HL-60/S4 (cell line): ENCODE results near the gene LGR4.

Experiments used
- in situ Hi-C: fragments of 300-500 bp; cut with MboI; formaldehyde crosslinking; loops from 2 replicates; pipeline ENCODE4 v1.14.3; 2022; ENCODE audit warnings: low sequenced_read_pairs

LGR4 gene

DNA sequence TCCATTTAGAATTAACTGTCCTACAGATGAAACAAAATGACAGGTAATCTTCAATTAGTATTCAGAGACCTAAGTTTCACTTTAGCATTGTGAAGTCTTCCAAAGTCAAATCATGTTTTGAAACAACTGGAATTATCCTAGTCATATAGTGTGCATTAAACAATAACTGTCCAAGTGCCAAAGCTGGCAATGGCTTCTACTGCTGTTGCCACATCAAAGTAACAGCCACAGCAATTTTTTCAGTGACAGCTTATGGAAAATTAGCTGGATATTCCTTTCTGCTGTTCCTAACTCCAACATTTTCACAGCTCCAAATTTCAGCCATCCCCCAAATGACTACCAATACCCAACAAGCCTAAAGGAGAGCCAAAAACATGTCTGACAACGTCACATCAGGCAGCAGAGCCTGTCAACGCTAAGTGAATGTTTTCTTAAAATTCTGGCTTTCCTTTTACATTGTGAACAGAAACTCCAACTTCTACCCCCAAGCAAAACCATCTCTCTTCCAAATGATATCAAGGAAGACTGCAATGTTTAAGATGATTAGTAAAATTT, 64.3 kb downstream of the LGR4 start:
- in situ Hi-C loops, result no loop called here

DNA sequence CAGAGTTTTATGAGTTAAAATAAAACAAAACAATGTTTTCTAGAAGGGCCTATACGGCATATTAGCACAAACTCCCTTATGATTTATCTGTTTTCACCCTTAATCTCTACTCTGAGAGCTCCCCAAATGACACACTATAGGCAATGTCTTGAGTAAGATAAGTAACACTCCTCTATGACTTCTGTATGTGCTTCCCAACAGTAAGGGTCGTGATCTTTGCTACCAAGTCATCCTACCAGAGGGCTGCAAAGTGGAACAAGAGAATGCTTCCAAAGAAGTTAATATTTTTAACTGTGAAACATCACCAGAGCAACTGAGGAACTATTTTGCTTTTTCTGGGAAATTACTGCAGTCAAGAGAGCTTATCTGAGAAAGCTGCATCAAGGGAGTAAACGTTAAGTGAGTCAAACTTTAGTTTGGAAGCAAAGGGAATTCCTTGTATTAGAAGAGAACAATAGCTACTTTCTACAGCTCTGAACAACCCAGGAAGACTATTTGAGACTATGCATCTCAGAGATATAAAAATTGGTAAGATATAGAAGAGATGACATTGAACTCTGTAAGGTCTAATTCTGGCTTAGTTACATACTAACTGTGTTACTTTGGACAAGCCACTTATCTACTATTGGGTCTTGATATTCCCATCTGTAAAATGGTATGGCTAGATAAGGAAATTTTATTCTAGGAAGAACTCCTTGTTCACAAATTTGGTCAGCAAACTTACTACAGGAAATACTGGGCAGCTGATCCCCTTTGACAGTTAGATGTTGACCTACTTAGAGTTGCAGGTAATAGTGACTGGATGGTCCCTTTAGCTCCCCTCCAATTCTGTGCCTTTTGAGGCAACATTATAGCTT, 65.9 kb downstream of the LGR4 start:
- in situ Hi-C loops, result no loop called here

DNA sequence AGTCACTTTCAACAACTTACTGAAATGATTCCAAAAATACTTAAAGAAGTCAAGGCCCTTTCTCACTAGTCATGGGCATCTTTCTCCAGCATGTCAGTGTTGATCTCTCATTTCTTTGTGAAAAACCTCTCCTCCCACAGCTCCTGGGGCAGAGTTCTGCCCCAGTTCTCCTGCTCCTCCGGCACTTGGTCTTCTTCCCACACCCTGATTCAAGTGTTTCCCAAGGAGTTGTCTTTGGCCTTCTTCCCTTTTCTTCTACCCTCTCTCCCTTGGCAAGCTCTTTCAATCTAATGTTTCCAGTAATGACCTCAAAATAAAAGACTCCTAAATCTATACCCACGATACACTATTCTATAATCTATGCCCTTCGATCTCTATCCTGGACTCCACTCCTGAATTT, 67.5 kb downstream of the LGR4 start:
- in situ Hi-C loops, result no loop called here

DNA sequence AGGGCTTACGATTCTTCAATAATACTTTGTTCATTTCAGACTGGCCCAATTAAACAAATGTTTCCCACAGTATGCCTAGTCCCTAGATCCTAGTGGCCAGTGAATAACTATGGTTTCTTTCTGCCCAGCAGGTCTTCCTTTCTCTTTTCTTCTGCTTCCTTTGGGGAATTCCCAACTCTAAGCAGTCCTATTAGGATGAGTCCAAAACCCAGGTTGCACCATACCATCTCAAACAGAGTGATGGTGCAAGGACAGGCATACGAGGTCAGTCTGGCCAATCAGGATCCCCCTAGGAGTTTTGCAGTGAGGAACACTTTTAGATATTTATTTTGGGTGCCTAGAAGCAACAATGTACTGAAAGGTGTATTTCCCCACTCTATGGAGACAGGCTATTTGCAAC, 68.2 kb downstream of the LGR4 start:
- in situ Hi-C loops, result no loop called here

DNA sequence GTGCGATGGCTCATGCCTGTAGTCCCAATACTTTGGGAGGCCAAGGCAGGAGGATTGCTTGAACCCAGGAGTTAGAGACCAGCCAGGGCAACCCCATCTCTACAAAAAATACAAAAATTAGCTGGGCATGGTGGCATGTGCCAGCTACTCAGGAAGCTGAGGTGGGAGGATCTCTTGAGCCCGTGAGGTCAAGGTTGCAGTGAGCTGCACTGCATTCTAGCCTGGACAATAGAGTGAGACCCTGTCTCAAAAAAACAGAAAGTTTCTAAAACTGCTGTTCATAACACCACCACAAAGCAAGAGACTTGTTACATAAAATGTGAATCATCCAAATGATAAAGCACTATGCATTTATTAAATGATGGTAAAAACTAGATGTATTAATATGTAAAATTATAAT, 69.4 kb downstream of the LGR4 start:
- in situ Hi-C loops, result no loop called here

DNA sequence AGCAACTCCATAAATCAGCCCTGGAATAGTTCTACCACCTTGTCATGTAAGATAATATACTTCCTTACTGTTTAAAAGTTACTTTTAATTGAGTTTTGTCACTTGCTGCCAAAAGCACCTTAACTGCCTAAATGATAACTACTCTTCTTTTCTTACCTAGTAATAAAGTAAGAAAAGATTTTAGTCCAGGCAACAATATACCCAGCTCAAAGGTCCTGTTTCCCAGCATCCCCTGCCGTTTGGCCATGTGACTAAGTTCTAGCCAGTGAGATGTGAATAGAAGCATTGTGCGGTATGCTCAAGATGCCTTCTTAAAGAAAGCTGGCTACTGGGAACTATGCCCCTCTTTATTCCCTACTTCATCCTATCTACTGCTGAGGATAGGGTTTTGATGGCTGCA, 70.1 kb downstream of the LGR4 start:
- in situ Hi-C loops, result no loop called here

DNA sequence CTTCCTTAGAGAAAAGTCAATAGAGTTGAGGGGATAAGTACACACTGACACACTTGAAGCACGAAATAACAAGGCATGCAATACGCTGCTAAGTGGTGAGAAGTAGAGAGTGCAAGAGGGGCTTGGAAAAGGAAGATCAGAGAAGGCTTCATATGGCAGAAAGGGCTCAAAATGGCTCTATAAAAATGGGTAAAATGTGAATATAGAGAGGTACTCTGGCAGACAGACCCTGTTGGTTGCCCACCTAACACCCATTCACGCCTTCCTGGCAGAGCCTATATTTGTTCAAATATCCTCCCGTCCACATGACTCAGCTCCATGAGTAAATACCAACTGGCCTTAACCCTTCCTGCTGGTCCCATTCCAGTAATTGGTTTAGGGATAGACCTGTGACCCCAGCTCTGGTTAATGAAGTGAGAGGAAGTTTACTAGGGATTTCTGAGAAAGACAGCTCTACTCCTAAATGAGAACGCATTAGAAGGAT, 70.7 kb downstream of the LGR4 start:
- in situ Hi-C loops, result no loop called here

DNA sequence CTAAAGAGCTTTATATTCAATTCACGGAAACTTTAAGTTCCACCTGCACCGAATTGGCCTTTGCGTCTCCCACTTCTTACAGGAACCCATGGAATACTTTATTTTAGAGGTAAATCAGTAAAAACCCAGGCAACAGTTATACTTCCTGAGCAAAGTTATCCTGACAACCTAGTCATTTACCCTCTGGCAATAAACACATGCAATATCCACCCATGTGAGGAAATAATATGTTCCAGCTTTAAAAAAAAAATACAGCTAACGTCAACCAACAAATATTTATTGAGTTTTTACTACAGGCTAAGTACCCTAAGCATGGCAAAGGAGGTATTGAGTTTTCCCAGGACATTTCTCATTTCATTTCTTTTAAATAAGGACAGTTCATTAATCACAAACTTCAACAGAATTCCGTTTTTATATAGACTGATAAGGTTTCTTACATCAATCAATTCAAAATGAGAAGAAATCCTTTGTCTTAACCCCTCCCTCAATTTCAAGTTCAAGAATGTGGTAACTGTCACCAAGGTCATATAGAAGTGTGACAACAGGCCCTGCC, 71.2 kb downstream of the LGR4 start:
- in situ Hi-C loops, result no loop called here

DNA sequence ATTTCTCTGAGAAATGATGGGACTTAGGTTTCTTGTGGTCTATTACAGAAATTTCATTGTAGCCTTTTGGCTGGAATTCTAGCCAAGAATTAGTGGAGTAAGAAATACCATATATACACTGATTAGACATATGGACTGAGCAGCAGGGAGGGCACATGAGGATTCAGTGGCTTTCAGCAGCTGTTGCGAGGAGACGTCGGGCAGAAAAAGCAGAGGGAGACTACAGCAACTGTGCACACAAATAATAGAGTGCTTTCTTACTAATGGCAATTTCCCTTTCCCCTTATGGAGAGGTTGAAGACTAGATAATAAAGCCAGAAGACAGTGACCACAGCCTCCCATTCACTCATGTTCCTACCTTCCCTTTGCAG, 74.2 kb downstream of the LGR4 start:
- in situ Hi-C loops, result no loop called here

DNA sequence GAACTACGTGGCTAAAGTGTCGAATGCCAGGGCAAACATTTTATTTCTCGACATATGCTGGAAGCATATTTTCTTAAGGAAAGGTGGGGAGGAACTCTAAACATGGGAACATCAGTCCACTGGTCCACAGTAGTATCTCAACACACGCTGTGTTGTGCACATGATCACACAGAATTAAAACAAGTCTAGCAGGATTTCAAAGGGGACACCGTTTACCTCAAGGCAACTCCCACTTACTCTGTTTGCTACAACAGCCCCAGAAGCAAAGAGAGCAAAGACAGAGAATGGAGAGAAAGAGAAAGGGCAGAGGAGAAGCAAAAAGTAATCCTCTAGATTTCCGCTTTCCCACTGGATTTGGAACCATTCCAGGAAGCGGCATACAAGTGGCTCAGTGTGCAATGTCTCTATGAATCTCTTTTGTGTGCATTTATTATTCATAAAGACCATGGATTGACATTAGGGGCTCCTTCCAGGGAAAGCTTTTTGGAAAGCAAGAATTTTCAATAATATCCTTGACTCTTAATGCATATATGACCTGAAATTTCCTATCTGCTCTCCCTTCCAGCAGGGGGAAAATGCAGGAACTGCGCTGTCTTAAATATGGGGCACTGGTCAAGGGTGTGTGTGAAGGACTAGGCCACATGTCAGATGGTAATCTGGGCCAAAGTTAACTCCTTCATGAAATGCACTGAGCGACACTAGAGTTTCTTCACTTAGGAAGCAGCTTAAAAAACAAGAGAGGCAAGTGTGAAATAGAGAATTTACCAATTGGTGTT, 74.8 kb downstream of the LGR4 start:
- in situ Hi-C loops, result no loop called here

DNA sequence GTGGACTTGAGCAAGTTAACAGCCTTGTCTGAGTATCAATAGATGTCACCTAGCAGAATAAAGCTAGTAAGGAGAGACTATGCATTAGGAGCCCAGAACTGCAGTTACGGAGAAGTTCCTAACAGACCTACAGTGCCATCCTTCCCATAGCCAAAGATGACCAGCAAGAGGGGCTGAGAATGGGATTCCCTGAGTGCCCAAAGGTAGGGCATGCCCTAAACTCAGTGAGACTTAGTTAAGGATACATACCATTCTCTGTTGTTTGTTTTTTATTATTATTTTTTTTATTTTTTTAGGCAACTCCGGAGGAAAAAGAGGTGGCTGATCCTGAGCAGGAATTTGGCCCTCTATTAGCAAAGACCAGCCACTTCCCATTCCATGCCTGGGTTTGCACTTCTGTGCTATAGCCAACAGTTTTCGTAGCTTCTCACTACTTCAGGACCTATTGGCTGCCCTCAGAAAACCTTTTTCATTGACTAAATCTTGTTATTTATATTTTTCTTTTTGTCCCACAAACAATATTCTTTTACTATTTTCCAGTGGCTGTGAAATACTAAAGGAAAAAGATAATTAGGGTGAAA, 76.2 kb downstream of the LGR4 start:
- in situ Hi-C loops, result no loop called here

DNA sequence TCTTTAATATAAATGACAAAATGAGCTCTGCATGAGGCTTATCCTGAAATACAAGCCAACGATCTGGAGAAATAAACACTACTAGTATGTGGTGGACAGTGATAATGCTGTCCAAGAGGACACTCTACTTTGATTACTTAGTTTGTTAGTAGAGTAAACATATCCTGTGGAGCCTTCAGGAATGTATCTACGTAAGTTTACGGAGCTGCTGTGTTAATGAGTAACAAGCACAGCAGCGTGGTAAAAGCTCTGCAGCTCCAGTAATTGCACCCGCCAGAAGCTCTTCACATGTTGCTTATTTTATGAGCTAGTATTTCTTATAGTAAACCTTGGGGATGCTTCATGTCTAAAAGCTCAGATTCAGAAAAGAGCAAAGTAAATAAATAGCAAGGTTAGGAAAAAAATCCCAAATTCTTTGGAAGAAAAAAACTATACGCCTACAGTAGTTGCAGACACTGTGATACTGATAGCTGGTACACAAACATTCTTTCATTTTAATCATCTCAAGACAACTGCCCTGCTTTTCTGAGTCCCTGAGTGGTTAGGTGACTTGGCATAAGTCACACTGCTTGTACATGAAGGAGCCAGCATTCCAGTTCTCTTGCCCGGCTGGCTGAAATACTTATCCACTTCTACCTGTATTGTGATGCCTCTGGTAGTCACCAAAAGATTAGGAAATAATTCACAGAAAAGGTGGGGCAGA, 76.9 kb downstream of the LGR4 start:
- in situ Hi-C loops, result no loop called here

DNA sequence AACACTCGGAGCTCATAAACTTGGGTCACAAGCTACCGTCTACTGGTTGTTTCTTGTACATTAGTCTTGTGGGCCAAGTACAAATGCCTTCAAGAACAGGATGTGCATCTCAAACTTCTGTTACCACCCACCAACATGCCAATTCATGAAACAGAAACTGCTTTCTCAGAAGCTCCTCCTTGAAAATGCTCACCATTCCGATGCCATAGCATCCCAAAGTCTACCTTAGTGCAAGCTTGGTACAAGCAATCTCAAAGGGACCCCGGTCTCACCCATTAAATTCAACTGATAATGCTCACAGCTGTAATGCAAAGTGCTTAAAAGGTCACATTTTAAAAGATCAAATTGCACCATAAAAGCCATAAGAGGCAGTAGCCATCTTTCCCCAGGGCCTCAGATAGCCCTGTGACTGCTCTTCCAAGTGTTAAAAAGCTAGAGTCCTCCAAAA, 77.8 kb downstream of the LGR4 start:
- in situ Hi-C loops, result no loop called here

DNA sequence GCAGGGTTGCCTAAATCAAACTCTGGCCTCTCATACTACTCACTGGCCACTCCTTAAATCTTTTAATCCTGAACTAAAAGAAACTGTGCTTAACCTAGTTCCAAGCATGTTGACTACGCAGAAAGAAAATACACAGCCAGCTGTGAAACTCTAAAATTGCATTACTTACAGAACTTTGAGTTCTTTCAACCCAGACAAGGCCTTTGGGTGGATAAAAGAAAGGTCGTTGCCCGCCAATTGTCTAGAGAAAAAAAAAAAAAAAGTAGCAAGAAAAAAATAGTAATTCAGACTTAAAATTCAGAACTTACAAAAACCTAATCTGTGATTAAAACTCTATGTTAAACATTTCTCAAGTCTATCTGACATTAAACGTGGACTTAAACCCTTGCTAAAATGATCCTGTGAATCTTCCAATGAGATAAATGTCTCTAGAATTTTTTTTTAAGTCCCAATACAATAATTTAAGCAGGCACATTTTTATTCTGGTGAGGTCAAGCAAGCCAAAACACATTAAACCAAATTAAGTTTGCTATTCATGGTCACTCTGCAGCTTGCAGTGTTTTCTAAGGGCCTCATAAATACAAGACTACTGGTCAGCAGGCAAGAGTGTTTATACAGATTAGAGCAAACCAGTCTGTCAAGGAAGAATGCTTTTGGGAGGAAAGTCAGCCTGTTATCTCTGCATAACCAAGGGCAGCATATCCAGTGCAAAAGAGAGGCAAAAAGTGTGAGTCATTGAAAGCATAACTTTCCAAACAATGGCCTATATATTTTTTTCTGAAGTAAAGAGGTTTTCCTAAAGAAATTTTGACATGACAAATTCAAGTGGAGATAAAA, 80.1 kb downstream of the LGR4 start:
- in situ Hi-C loops, result no loop called here

DNA sequence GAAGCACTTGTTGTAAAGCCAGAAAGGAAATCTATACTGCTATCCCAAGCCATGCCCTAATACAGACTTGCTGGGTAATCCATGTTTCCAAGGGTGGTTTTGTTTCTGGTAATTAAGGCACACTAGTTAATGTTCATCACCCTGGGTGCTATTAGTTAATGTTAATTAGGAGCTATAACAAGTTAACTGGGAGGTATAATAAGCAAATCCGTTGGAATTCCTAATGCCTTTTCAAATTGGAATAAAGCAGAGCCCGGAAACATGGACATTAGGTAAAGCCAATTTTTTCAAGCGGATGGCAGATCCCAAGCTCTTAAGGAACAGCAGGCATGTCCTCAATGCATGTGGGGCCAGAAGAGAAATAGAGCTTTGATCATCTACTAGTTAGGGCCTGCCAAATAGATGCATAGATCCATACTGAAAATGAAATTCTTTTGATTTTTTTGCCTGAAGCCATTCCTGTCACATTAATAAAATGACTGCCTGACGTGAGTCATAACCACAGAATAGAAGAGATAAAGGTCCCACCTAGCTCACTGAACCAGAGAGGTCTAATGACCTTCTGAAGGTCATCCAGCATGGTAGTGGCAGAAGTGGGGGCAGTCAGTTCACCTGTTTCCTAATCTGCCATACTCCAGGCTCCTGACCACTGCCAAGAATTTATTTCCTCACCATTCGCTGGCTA, 81.1 kb downstream of the LGR4 start:
- in situ Hi-C loops, result no loop called here

DNA sequence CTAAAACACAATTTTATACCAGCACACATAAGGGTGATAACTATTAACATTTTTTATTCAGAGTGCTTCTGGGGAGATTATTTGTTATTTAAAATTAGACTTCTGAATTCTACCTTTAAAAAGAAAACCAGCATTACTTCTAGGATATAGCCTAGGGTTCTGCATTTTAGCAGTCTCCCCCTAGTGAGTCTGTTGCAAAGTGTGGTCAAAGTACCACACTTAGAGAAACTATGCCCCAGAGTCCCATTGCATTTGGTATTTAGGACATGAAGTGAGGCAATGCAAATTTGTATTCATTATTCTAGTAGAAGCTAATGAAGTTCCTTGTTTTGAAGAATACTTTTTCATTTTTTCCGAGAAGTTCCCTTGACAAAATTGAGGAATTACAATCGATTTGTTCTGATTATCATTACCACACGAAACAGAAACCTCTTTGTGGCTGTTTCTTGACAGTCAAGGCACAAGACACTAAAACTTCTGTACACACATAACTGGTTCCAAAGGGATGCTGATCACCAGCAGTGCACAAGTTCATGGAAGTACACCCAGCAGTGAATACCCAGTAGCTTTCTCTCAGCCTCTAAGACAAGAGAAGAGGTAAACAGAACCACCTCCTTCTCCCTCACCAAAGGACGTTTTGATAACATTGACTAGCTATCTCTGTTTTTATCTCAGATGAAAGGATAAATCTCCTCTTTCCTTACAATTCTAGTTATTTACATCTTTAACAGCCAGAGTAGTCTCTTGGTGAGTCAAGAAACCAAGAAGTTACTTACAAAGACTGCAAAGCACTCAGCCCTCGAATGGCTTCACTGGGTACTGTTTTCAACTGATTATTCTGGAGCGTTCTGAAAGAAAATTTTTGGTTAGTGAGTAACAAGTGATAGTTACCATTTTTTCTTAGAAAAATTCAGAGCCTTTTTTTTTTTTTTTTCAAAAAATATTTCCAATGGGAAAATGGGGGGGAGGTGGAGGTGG, 82.0 kb downstream of the LGR4 start:
- in situ Hi-C loops, result no loop called here

DNA sequence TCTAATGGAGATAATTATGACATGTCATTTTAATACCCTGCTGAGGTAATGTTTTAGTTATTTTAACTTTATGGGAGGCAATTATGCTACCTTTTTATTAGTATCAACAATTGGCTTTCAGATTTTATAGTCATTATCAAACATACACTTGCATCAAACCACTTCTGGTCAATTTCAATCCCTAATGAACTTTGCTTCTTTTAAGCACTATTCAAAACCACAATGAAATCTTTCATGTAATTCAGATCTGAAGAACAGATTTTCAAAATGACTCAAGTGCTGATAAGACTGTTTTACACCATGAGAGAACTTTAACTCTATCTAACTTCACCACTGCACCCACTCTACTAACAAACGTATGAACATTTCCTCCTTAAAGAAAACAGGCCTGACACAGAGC, 83.7 kb downstream of the LGR4 start:
- in situ Hi-C loops, result no loop called here

DNA sequence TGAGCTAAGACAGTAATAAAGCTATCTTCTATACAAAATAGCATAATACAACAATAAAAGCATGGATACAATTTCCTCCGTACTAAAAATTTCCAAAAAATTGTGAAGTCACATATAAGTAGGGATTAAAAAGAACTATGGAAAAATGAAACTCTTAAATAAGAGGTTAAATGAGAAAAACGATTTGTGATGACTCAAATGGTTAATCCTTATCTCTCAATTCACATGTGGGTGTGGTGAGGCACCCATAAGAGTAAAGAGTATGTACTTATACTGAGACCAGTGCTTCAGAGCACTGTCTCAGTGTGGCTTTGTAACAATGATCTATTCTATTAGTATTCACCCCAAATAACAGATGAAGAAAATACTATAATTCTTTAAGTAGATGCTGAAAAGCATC, 84.6 kb downstream of the LGR4 start:
- in situ Hi-C loops, result no loop called here
